Raji (cell line): ENCODE data around the gene PSPC1.

Experiments used
- POLR2A ChIP-seq: IDR thresholded peaks from 2 replicates; pipeline ENCODE4 v1.6.1; 2011; ENCODE audit warnings: low read depth, low read length, control low read depth; ENCODE audit not compliant: insufficient read depth

PSPC1 gene

DNA sequence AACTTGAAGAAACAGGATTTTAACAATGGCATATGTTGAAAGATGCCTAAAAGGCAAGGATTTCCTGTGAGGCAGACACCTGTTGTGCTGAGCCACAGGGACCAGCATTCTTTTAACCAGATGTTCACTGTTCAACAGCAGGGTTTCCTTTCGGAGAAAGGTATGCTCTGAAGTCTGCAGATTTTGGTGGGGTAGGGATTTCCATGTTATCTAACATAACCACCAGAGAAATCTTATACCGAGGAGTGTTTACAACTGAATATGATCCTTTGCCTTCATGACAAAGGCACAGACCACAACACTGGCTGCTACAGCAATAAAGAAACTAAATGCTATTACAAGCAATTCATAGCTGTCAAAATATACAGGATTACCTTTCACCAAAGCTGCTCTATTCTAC, 101.2 kb downstream of the PSPC1 start:
- TF ChIP-seq POLR2A: no peak

DNA sequence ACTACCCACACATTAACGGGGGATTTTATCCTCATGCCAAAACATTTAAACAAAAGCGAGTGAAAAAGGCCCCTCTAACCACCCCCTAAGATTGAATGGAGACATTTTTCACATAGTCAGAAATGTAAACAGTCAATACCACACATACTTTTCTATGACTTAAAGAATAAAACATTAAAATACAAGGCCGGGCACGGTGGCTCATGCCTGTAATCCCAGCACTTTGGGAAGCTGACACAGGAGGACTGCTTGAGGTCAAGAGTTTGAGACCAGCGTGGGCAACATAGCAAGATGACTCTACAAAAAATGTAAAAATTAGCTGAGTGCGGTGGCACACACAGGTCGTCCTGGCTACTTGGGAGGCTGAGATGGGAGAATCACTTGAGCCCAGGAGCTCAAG, 102.0 kb downstream of the PSPC1 start:
- TF ChIP-seq POLR2A: no peak

DNA sequence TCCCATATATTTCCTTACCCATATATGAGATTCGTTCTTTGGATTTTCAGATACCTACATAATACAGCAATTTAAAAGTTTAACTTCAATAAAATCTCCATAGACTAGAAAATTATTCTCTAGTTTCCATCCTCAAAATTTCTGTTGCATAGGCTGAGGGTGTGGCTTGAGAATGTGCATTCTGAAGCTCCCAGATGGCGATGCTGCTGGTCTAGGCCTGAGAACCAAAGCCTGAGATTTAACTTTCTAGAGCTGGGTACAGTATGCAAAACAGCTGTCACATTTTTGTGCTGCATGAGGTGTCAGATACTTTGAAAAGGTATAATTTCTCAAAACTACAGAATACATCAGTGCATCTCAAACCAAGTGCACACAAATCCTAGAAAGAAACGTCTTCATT, 106.6 kb downstream of the PSPC1 start:
- TF ChIP-seq POLR2A: no peak

GRCh38 chr13:19674898-19675297, 107.8 kb downstream of the PSPC1 start:
- no peak for TF ChIP-seq POLR2A

- no peak for TF ChIP-seq POLR2A
Observed at GRCh38 chr13:19673473-19674430, 109.0 kb downstream of the PSPC1 start.

- TF ChIP-seq POLR2A: no peak
Observed at GRCh38 chr13:19672990-19673389, 109.8 kb downstream of the PSPC1 start.

DNA sequence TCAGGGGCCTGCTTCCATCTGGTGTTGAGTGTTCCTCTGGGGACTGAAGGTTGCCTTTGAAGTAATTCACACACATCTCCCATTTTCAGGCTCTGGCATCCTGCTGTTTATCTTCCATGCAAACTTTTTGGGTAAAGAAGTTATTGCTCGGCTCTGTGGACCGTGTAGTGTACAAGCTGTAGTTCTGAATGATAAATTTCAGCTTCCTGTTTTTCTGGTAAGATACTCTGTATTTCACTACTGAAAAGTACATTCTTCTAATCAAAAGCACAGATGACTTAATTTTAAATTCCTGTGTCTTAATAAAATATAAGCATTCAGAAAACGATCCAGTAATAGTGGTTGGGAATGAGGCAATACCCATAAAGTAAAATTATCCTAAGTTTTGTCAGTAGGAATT, 112.6 kb downstream of the PSPC1 start:
- TF ChIP-seq POLR2A: no peak

DNA sequence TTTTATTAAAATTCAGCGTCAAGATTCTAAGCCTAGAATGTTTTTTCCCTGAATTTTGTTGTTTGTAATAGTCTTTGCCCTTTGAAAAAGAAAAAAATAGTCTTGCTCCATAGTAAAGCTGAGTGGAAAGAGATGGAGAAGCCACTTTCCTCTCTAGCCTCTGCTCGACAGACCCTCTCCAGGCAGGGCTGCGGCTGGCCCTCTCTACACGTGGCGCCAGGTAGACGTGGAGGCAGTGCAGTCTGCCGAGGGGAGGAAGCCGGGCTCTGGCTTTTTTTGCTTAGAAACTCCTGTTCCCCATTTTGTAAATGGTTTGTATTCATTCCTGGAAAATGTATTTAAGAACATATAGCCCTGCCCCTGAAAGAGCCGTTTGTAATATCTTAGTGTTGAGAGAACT, 114.0 kb downstream of the PSPC1 start:
- no peak for TF ChIP-seq POLR2A

DNA sequence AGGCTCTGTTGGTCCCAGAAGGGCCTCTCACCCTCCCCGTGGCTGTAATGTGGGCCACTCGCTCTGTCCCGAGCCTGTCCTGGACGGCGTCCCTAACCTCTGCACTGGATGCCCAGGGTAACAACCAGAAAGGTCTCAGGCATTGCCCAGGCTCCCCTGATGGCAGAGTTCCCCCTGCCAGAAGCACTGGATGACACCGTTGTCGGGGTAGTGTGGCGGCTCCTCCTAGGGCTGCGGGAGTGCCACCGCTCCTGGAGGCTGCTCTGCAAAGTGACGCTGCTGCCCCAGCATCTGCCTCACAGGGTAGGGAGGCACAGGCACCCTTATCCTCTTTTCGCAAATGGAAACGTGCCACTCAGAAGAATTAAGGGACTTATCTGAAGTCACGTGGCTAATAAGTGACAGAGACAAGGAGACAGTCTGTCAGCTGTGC, 117.3 kb downstream of the PSPC1 start:
- no peak for TF ChIP-seq POLR2A

- no peak for TF ChIP-seq POLR2A
Observed at GRCh38 chr13:19664481-19665230, 118.1 kb downstream of the PSPC1 start.

DNA sequence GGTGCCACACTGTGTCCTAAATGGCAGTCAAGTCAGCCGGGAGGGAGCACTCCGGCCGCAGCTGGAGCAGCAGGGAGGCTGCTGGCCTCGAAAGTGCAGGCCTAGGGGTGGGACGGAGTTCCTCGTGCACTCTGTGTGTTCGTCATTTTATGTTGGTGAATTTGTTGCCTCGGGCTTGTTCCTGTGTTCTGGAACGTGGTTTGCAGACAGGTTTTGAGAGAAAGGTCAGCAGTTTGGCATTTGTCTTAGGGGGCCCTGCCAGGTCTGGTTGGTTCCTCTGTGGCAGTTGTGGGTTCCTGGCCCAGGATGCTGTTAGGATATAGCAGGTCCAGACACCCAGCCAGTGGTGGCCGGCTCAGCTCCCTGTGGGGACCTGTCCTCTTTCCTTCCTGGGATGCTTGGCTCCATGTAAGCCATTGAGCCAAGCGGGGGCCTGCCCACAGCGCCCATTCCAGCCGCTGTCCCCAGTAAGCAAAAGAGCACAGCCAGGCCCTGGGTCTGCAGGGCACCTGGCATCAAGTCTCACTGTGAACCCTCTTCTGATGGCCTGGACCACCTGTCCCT, 119.2 kb downstream of the PSPC1 start:
- TF ChIP-seq POLR2A: no peak

DNA sequence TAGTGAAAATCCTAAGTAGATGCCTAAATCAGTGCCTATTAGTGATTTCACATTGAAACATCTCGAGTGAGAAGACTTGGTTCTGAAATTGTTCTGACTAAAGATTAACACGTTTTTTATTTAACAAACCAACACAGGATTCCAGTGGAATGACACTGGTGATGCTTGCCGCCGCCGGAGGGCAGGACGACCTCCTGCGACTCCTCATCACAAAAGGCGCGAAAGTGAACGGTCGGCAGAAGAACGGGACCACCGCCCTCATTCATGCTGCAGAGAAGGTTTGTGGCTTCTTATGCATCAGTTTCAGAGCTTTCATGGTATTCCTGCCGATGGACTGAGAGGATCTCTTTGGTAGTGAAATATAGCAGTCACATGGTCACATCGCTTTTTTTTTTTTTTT, 121.2 kb downstream of the PSPC1 start:
- no peak for TF ChIP-seq POLR2A

- TF ChIP-seq POLR2A: no peak
Observed at GRCh38 chr13:19661126-19661525, 121.6 kb downstream of the PSPC1 start.

GRCh38 chr13:19658831-19659230, 123.9 kb downstream of the PSPC1 start:
- TF ChIP-seq POLR2A: no peak

DNA sequence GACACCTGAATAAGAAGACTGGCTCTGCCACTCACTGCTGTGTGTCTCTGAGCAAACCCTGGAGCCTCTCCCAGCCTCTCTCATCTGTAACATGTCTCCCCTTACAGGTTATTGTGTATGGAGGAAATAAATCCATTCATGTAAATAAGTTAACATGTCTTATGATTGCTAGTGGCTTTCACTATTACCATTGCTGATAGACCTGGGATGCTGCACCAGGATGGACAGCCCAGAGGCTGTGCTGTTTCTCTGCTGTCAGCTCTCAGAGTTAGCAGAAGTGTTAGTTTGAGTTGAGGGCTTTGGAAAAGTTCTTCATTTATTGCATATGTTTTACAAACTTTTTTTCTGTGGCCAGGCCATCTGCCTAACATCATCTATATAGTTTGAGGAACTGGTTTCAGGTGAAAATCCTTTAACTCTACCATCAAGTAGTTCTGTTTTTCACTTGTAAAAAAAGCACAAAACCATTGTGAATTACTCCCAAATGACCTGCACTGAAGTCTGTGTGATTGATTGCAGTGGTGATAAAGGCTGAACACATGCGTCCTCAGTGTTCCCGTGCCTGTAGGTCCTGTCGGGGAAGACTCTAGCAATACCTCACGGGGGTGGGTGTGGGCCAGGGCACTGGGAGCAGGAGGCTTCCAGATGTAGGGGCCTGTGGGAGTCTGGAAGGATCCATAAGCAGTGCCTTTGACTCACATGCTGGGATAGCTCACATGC, 124.7 kb downstream of the PSPC1 start:
- no peak for TF ChIP-seq POLR2A
